Gastroesophageal sphincter (tissue), 3 donors: Measurements from ENCODE around the gene HDAC2.

Experiments used
- EP300 ChIP-seq: sonication (generic); formaldehyde crosslinking; IDR thresholded peaks from one replicate; pipeline ENCODE4 v1.6.1; 2017; ENCODE audit warnings: antibody characterized with exemption, mild to moderate bottlenecking
- POLR2A ChIP-seq, 2 donors: fragments of 450-650 bp; IDR thresholded peaks; one replicate each; pipeline ENCODE4 v1.6.1; 2017; ENCODE audit warnings: antibody characterized with exemption in 2 of 2, mild to moderate bottlenecking in 2 of 2, moderate library complexity in 1 of 2
- POLR2AphosphoS5 ChIP-seq: sonication (generic); formaldehyde crosslinking; IDR thresholded peaks from one replicate; pipeline ENCODE4 v1.6.1; 2017; ENCODE audit warnings: antibody characterized with exemption
- TF ChIP-seq, protein P1 (sequence below), 4 experiments: fragments of 200-600 bp in 2 of 4; fragments of 450-650 bp in 2 of 4; sonication (generic) in 1 of 4; IDR thresholded peaks; one replicate each; pipeline ENCODE4 v1.5.1; 2017 to 2019; ENCODE audit warnings: antibody characterized with exemption in 4 of 4, mild to moderate bottlenecking in 2 of 4, moderate library complexity in 2 of 4

- TF ChIP-seq, protein P1, sequence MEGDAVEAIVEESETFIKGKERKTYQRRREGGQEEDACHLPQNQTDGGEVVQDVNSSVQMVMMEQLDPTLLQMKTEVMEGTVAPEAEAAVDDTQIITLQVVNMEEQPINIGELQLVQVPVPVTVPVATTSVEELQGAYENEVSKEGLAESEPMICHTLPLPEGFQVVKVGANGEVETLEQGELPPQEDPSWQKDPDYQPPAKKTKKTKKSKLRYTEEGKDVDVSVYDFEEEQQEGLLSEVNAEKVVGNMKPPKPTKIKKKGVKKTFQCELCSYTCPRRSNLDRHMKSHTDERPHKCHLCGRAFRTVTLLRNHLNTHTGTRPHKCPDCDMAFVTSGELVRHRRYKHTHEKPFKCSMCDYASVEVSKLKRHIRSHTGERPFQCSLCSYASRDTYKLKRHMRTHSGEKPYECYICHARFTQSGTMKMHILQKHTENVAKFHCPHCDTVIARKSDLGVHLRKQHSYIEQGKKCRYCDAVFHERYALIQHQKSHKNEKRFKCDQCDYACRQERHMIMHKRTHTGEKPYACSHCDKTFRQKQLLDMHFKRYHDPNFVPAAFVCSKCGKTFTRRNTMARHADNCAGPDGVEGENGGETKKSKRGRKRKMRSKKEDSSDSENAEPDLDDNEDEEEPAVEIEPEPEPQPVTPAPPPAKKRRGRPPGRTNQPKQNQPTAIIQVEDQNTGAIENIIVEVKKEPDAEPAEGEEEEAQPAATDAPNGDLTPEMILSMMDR (IDR thresholded peaks at IDR 0.05): no peak
- TF ChIP-seq POLR2A (IDR thresholded peaks at IDR 0.05) (no peak), POLR2AphosphoS5 (no peak), EP300 (no peak)
Observed at GRCh38 chr6:113925378-113925777, 45.6 kb downstream of the HDAC2 start.
